ENCODE data around the gene CXCR6. TPM values are rescaled to one million over a fixed set of nuclear protein-coding genes. Genes with fewer than 3 reads are reported as not detected.

Gene CXCR6
- total and polyA plus RNA-seq, 2 experiments from 2014 or later: 0.10 TPM; not detected in 1

DNA sequence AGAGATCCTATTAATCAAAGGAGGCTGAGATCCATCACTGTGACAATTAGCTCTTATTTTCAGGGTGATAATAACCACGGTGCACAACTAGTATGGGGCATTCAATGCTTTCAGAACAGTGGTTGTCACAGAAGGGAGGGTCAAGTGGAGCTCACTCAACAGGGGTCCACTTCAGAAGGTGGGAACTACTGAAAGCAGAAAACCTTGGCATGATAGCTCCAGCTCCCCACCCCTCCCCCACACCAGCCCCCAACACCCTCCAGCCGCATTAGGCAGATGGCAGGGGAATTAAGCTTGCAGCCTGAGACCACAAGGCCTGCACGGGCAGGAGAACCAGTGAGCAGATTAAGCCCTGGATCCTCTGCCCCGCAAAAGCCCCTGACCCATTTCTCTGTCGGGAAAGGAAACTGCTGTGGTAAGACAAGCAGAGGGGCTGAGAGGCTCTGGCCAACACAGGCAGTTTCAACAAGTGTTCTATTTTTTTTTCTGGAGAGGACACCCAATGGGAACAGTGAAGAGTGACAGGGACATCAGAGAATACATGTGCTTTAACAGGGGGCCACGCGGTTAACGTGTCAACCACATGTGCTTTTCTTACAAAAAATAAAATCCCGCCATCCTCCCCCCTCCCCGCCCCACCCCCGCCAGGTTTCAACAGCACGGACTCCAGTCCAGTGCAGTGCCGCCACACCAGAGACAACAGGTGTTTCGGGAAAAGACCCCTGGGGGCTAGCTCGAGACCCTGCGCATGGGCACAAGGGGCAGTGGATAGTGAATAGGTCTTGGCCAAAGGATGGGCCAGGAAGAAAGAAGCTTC lies 51.4 kb downstream of the CXCR6 start:
- peak; percentile 30 for DNase-seq (ENCODE audit: low spot score)
- H3K27ac Mint-ChIP-seq: peak overlapping the region; percentile 86; the same call in 1 of the 2 replicates
- H3K27ac ChIP-seq (ENCODE audit: low read depth): no peak overlapping the region

More for the DNA sequence above, 51.4 kb downstream of the CXCR6 start:
- H3K4me3 ChIP-seq: peak overlapping the region; percentile 97
- H3K79me2 ChIP-seq (replicated peaks; ENCODE audit: insufficient read depth): peaks cover 48% of the 10 kb centered on the region
- peak overlapping the region; percentile 97 for H2AFZ ChIP-seq
- H3K4me1 Mint-ChIP-seq: peaks cover 34% of the 10 kb centered on the region
- TF ChIP-seq POLR2AphosphoS5 (IDR thresholded peaks at IDR 0.05; ENCODE audit: low read depth): no peak
- no peak for TF ChIP-seq STAT1 (IDR thresholded peaks at IDR 0.05; ENCODE audit: unreplicated experiment)
- TF ChIP-seq EZH2phosphoT487 (IDR thresholded peaks at IDR 0.05; ENCODE audit: unreplicated experiment): no peak
- no peak for TF ChIP-seq EZH2 (IDR thresholded peaks at IDR 0.05; ENCODE audit: low read depth, unreplicated experiment)
- TF ChIP-seq ZNF114 (CRISPR knock-in tag; IDR thresholded peaks at IDR 0.05): no peak
- TF ChIP-seq ZNF462 (CRISPR knock-in tag; IDR thresholded peaks at IDR 0.05): no peak
- TF ChIP-seq, protein P1, sequence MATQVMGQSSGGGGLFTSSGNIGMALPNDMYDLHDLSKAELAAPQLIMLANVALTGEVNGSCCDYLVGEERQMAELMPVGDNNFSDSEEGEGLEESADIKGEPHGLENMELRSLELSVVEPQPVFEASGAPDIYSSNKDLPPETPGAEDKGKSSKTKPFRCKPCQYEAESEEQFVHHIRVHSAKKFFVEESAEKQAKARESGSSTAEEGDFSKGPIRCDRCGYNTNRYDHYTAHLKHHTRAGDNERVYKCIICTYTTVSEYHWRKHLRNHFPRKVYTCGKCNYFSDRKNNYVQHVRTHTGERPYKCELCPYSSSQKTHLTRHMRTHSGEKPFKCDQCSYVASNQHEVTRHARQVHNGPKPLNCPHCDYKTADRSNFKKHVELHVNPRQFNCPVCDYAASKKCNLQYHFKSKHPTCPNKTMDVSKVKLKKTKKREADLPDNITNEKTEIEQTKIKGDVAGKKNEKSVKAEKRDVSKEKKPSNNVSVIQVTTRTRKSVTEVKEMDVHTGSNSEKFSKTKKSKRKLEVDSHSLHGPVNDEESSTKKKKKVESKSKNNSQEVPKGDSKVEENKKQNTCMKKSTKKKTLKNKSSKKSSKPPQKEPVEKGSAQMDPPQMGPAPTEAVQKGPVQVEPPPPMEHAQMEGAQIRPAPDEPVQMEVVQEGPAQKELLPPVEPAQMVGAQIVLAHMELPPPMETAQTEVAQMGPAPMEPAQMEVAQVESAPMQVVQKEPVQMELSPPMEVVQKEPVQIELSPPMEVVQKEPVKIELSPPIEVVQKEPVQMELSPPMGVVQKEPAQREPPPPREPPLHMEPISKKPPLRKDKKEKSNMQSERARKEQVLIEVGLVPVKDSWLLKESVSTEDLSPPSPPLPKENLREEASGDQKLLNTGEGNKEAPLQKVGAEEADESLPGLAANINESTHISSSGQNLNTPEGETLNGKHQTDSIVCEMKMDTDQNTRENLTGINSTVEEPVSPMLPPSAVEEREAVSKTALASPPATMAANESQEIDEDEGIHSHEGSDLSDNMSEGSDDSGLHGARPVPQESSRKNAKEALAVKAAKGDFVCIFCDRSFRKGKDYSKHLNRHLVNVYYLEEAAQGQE (IDR thresholded peaks at IDR 0.05; ENCODE audit: unreplicated experiment): no peak
- TF ChIP-seq, protein P2, sequence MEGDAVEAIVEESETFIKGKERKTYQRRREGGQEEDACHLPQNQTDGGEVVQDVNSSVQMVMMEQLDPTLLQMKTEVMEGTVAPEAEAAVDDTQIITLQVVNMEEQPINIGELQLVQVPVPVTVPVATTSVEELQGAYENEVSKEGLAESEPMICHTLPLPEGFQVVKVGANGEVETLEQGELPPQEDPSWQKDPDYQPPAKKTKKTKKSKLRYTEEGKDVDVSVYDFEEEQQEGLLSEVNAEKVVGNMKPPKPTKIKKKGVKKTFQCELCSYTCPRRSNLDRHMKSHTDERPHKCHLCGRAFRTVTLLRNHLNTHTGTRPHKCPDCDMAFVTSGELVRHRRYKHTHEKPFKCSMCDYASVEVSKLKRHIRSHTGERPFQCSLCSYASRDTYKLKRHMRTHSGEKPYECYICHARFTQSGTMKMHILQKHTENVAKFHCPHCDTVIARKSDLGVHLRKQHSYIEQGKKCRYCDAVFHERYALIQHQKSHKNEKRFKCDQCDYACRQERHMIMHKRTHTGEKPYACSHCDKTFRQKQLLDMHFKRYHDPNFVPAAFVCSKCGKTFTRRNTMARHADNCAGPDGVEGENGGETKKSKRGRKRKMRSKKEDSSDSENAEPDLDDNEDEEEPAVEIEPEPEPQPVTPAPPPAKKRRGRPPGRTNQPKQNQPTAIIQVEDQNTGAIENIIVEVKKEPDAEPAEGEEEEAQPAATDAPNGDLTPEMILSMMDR (conservative IDR thresholded peaks at IDR 0.05; ENCODE audit: low read depth in 2 of 2): no peak
- TF ChIP-seq, protein P3, sequence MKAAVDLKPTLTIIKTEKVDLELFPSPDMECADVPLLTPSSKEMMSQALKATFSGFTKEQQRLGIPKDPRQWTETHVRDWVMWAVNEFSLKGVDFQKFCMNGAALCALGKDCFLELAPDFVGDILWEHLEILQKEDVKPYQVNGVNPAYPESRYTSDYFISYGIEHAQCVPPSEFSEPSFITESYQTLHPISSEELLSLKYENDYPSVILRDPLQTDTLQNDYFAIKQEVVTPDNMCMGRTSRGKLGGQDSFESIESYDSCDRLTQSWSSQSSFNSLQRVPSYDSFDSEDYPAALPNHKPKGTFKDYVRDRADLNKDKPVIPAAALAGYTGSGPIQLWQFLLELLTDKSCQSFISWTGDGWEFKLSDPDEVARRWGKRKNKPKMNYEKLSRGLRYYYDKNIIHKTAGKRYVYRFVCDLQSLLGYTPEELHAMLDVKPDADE (IDR thresholded peaks at IDR 0.05): no peak
- TF ChIP-seq ZNF331 (CRISPR knock-in tag; IDR thresholded peaks at IDR 0.05; ENCODE audit: low read depth): no peak
- TF ChIP-seq JUNB (IDR thresholded peaks at IDR 0.05; ENCODE audit: unreplicated experiment): no peak
- TF ChIP-seq NANOG (IDR thresholded peaks at IDR 0.05; ENCODE audit: borderline replicate concordance): no peak
- TF ChIP-seq CREB1 (CRISPR knock-in tag; IDR thresholded peaks at IDR 0.05; ENCODE audit: low read depth): no peak
- no peaks in the 10 kb centered on the region for H3F3A ChIP-seq (replicated peaks; ENCODE audit: low read depth)
- H3K9me3 Mint-ChIP-seq: no peaks in the 10 kb centered on the region; the same call in 2 of the 3 replicates
- no peaks in the 10 kb centered on the region for H3K36me3 ChIP-seq (ENCODE audit: insufficient read depth)
- peaks cover 7% of the 10 kb centered on the region; the same call in 1 of the 2 replicates for H3K27me3 ChIP-seq (ENCODE audit: insufficient read depth)
- H3K27me3 Mint-ChIP-seq (ENCODE audit: insufficient read depth, low read depth, poor library complexity): peaks cover 8% of the 10 kb centered on the region
- H3K36me3 Mint-ChIP-seq (ENCODE audit: low read depth): no peaks in the 10 kb centered on the region; the same call in 2 of the 3 replicates
- H3K4me3 Mint-ChIP-seq: peak overlapping the region; percentile 87
- peak; percentile 35 for ATAC-seq
- H4K20me1 ChIP-seq (replicated peaks; ENCODE audit: insufficient read depth): no peaks in the 10 kb centered on the region; the same call in 1 of the 2 replicates
- H3K9me2 ChIP-seq (ENCODE audit: insufficient read depth): 0 out of 2 replicates have a peak, but pooled peaks cover 2% of the 10 kb centered on the region
- peak overlapping the region; percentile 77 for H3K4me2 ChIP-seq
- H3K4me1 ChIP-seq (ENCODE audit: insufficient read depth): peaks cover 23% of the 10 kb centered on the region

All from GM23338 (cell line).